Measurements from ENCODE around the gene GIMAP6.

DNA sequence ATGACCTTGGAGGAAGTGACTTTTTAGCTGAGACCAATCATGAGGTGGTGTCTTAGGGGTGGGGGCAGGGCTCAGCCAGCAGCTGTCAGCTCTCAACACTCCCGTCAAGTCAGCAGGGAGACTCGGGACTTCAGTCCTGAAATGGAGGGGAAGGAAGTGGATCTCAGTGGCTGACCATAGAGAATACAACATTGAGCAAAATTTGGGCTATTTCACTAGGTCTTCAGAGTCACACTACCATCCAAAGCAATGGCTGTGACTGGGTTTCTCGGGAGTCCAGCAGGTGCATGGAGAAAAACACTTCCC lies 16.8 kb upstream of the GIMAP6 start:
- TF ChIP-seq RFX5 (IDR thresholded peaks at IDR 0.05; ENCODE audit: low read depth, low read length) (no peak), POLR2A (IDR thresholded peaks at IDR 0.05; ENCODE audit: low read depth, low read length) (no peak), SMC3 (IDR thresholded peaks at IDR 0.05; ENCODE audit: low read depth, low read length) (no peak), RAD21 (IDR thresholded peaks at IDR 0.05; ENCODE audit: low read length) (no peak), MAZ (IDR thresholded peaks at IDR 0.05; ENCODE audit: borderline replicate concordance, low read depth, low read length) (no peak), CEBPB (IDR thresholded peaks at IDR 0.05; ENCODE audit: low read depth, low read length) (no peak), MXI1 (IDR thresholded peaks at IDR 0.05; ENCODE audit: borderline replicate concordance, low read depth, low read length) (no peak), MAFK (IDR thresholded peaks at IDR 0.05; ENCODE audit: low read depth, low read length) (no peak), NFE2L2 (IDR thresholded peaks at IDR 0.05; ENCODE audit: low read depth, low read length) (no peak), BHLHE40 (IDR thresholded peaks at IDR 0.05; ENCODE audit: low read depth, low read length) (no peak)
- TF ChIP-seq, protein P1, sequence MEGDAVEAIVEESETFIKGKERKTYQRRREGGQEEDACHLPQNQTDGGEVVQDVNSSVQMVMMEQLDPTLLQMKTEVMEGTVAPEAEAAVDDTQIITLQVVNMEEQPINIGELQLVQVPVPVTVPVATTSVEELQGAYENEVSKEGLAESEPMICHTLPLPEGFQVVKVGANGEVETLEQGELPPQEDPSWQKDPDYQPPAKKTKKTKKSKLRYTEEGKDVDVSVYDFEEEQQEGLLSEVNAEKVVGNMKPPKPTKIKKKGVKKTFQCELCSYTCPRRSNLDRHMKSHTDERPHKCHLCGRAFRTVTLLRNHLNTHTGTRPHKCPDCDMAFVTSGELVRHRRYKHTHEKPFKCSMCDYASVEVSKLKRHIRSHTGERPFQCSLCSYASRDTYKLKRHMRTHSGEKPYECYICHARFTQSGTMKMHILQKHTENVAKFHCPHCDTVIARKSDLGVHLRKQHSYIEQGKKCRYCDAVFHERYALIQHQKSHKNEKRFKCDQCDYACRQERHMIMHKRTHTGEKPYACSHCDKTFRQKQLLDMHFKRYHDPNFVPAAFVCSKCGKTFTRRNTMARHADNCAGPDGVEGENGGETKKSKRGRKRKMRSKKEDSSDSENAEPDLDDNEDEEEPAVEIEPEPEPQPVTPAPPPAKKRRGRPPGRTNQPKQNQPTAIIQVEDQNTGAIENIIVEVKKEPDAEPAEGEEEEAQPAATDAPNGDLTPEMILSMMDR (conservative IDR thresholded peaks at IDR 0.05; ENCODE audit: low read depth, low read length): no peak
- TF ChIP-seq, protein P2, sequence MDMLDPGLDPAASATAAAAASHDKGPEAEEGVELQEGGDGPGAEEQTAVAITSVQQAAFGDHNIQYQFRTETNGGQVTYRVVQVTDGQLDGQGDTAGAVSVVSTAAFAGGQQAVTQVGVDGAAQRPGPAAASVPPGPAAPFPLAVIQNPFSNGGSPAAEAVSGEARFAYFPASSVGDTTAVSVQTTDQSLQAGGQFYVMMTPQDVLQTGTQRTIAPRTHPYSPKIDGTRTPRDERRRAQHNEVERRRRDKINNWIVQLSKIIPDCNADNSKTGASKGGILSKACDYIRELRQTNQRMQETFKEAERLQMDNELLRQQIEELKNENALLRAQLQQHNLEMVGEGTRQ (IDR thresholded peaks at IDR 0.05; ENCODE audit: low read depth, low read length): no peak
